ENCODE data around the gene RRN3.
"Not testable (repeated sequence)": the region's sequence is repeated elsewhere in the genome, so short reads cannot be mapped to it uniquely, and the experiment has no call there.

GRCh38 chr16:15135483-15136360 lies 41.6 kb upstream of the RRN3 start:
- not testable (repeated sequence) for TF ChIP-seq POLR2AphosphoS5, SPI1 (IDR thresholded peaks at IDR 0.05; ENCODE audit: low read depth, low read length)

Data from GM12891 (cell line).